Measurements from ENCODE around the gene C3.

- TF ChIP-seq BHLHE40 (IDR thresholded peaks at IDR 0.05; ENCODE audit: low read depth, low read length) (peak; percentile 41), POLR2A (IDR thresholded peaks at IDR 0.05; ENCODE audit: low read length) (no peak), CTCF (IDR thresholded peaks at IDR 0.05) (no peak), REST (IDR thresholded peaks at IDR 0.05) (no peak), RAD21 (conservative IDR thresholded peaks at IDR 0.05 in 1 of 2, IDR thresholded peaks at IDR 0.05 in 1 of 2) (no peak), EP300 (IDR thresholded peaks at IDR 0.05) (no peak), PBX3 (IDR thresholded peaks at IDR 0.05) (no peak), RARB (CRISPR knock-in tag; IDR thresholded peaks at IDR 0.05) (no peak), ZSCAN20 (CRISPR knock-in tag; IDR thresholded peaks at IDR 0.05) (no peak), RCOR1 (IDR thresholded peaks at IDR 0.05; ENCODE audit: low read depth, low read length) (no peak)
These were observed 33.0 kb upstream of the C3 start for GRCh38 chr19:6753178-6754031.
